K562 (cell line): ENCODE results near the gene SET. TPM values are rescaled to one million over a fixed set of nuclear protein-coding genes. Genes with fewer than 3 reads are reported as not detected.

Source experiments
- ADNP ChIP-seq: fragments of 200-800 bp; sonication (Bioruptor generic); IDR thresholded peaks from 2 replicates; pipeline ENCODE4 v1.6.1; 2016; ENCODE audit warnings: missing genetic modification characterization, missing compliant biosample characterization
- BRF2 ChIP-seq: IDR thresholded peaks from 3 replicates; pipeline ENCODE4 v1.6.1; 2011; ENCODE audit warnings: borderline replicate concordance, mild to moderate bottlenecking; ENCODE audit not compliant: insufficient read length, insufficient read depth
- CBFA2T3 ChIP-seq: fragments of 450-650 bp; IDR thresholded peaks from 2 replicates; pipeline ENCODE4 v1.6.1; 2017
- CHCHD3 ChIP-seq: fragments of 250-450 bp; sonication (Bioruptor Pico); IDR thresholded peaks from 2 replicates; pipeline ENCODE4 v2.1.2; 2022; ENCODE audit warnings: mild to moderate bottlenecking
- CXXC5 ChIP-seq: fragments of 250-450 bp; sonication (Bioruptor Pico); IDR thresholded peaks from 2 replicates; pipeline ENCODE4 v1.8.0; 2022; ENCODE audit warnings: inconsistent platforms, mild to moderate bottlenecking, moderate library complexity
- GABPB2 ChIP-seq: fragments of 250-450 bp; sonication (Bioruptor Pico); conservative IDR thresholded peaks from 2 replicates; pipeline ENCODE4 v1.5.1; 2021; ENCODE audit warnings: mild to moderate bottlenecking
- JUN ChIP-seq, 2 experiments: sonication (generic) in 1 of 2; formaldehyde crosslinking in 1 of 2; IDR thresholded peaks; 2 replicates each; pipeline versions ENCODE4 v1.6.1 to v1.8.0; 2012 to 2022; ENCODE audit warnings: borderline replicate concordance in 2 of 2, mild to moderate bottlenecking in 2 of 2, improper control_type of control experiment in 1 of 2, low read depth in 1 of 2, low read length in 1 of 2, missing genetic modification reagents in 1 of 2
- LARP7 ChIP-seq: fragments of 450-650 bp; IDR thresholded peaks from 2 replicates; pipeline ENCODE4 v1.6.1; 2016
- MCM5 ChIP-seq: fragments of 450-650 bp; IDR thresholded peaks from 2 replicates; pipeline ENCODE4 v1.6.1; 2016; ENCODE audit warnings: low read depth
- MEF2D ChIP-seq: conservative IDR thresholded peaks from 2 replicates; pipeline ENCODE4 v1.6.1; 2016; ENCODE audit warnings: low read depth, missing genetic modification characterization, missing compliant biosample characterization
- POLR3A ChIP-seq: IDR thresholded peaks from 2 replicates; pipeline ENCODE4 v1.6.1; 2011; ENCODE audit warnings: borderline replicate concordance, mild to moderate bottlenecking, moderate library complexity; ENCODE audit not compliant: insufficient read length, insufficient read depth; ENCODE audit errors: extremely low read depth
- RAD51 ChIP-seq: fragments of 450-650 bp; IDR thresholded peaks from 2 replicates; pipeline ENCODE4 v1.7.1; 2016; ENCODE audit warnings: low read depth, mild to moderate bottlenecking, borderline replicate concordance
- SMARCC2 ChIP-seq: fragments of 450-650 bp; IDR thresholded peaks from 2 replicates; pipeline ENCODE4 v1.6.1; 2017; ENCODE audit warnings: antibody characterized with exemption, moderate library complexity, mild to moderate bottlenecking, low read depth
- SRSF7 ChIP-seq: fragments of 200-400 bp; formaldehyde crosslinking; optimal IDR thresholded peaks from 2 replicates; pipeline ENCODE3; 2017; ENCODE audit warnings: mild to moderate bottlenecking, low read depth, low read length
- TCF15 ChIP-seq: fragments of 250-450 bp; sonication (Bioruptor Pico); IDR thresholded peaks from 2 replicates; pipeline ENCODE4 v1.8.0; 2022; ENCODE audit warnings: moderate library complexity, mild to moderate bottlenecking, inconsistent platforms
- TEAD1 ChIP-seq, 2 experiments: fragments of 450-650 bp in 1 of 2; sonication (generic) in 1 of 2; formaldehyde crosslinking; IDR thresholded peaks; 2 replicates each; pipeline versions ENCODE4 v1.4.0 to v1.8.0; 2020 to 2022; ENCODE audit warnings: mild to moderate bottlenecking in 2 of 2, missing genetic modification reagents in 1 of 2
- TRIM28 ChIP-seq: fragments of 450-650 bp; IDR thresholded peaks from 2 replicates; pipeline ENCODE4 v1.6.1; 2017
- ZBTB11 ChIP-seq, 3 experiments: fragments of 200-800 bp in 1 of 3; fragments of 250-450 bp in 1 of 3; fragments of 450-650 bp in 1 of 3; sonication (Bioruptor Pico) in 1 of 3; sonication (Bioruptor generic) in 1 of 3; formaldehyde crosslinking in 1 of 3; IDR thresholded peaks; 2 replicates each; pipeline versions ENCODE4 v1.6.1 to v1.8.0; 2016 to 2022; ENCODE audit warnings: mild to moderate bottlenecking in 2 of 3, missing genetic modification characterization in 2 of 3, missing compliant biosample characterization in 1 of 3, moderate library complexity in 1 of 3
- ZNF175 ChIP-seq: fragments of 200-800 bp; sonication (Bioruptor generic); IDR thresholded peaks from 2 replicates; pipeline ENCODE4 v1.6.1; 2016; ENCODE audit warnings: low read depth, mild to moderate bottlenecking, missing genetic modification characterization, missing compliant biosample characterization
- ZNF436 ChIP-seq: fragments of 250-450, 450-650 bp; sonication (Bioruptor Pico); formaldehyde crosslinking; IDR thresholded peaks from 2 replicates; pipeline ENCODE4 v1.7.0; 2020; ENCODE audit warnings: mild to moderate bottlenecking
- ZNF512 ChIP-seq: IDR thresholded peaks from 2 replicates; pipeline ENCODE4 v1.6.1; 2016; ENCODE audit warnings: missing genetic modification characterization, missing compliant biosample characterization
- ZNF551 ChIP-seq: fragments of 250-450 bp; sonication (Bioruptor Pico); IDR thresholded peaks from 2 replicates; pipeline ENCODE4 v1.5.0; 2021; ENCODE audit warnings: mild to moderate bottlenecking, moderate library complexity
- ZNF785 ChIP-seq: fragments of 250-450 bp; sonication (Bioruptor Pico); IDR thresholded peaks from 2 replicates; pipeline ENCODE4 v1.4.0; 2020; ENCODE audit warnings: mild to moderate bottlenecking
- ZZZ3 ChIP-seq: fragments of 450-650 bp; IDR thresholded peaks from 2 replicates; pipeline ENCODE4 v1.6.1; 2016; ENCODE audit warnings: antibody characterized with exemption, mild to moderate bottlenecking, moderate library complexity
- polyA plus RNA-seq, 8 experiments: library from polyadenylated mRNA; depleted of rRNA in 4 of 8; stranded (reverse) in 5 of 8; unstranded in 3 of 8; fragments of >200 nt; fragmentation: Nextera tagmentation in 2 of 8; fragmentation: Illumina TruSeq in 1 of 8; extraction: Ambion mirVana in 2 of 8; extraction: Trizol in 1 of 8; gene quantifications; 2 replicates each; pipeline versions ENCODE4 v1.2.1 to v1.2.3, GENCODE V29; 2011 to 2014; ENCODE audit warnings: inconsistent platforms in 1 of 8, missing spikeins in 1 of 8
- total RNA-seq, 7 experiments: library from RNA; depleted of rRNA in 6 of 7; stranded (reverse); fragments of >200 nt in 6 of 7; fragmentation: Illumina TruSeq in 2 of 7; extraction: Trizol in 2 of 7; gene quantifications; 2 replicates each; pipeline versions ENCODE4 v1.2.1 to v1.2.3, GENCODE V29; 2011 to 2021; ENCODE audit warnings: low replicate concordance in 1 of 7

Gene SET
- total and polyA plus RNA-seq, 9 of the 15 experiments (the other 6 are each of a cell fraction or from before 2014, with no cell fraction given) = 404 to 1,447 (median 907) TPM

GRCh38 chr9:128733256-128733655, 44.2 kb downstream of the SET start (continued):
- TF ChIP-seq ZZZ3 (no peak; the same call in 1 of the 2 replicates), CXXC5 (CRISPR knock-in tag) (peak; percentile 49; the same call in 1 of the 2 replicates), ZNF512 (tag) (no peak), ZNF785 (no peak), GABPB2 (CRISPR knock-in tag) (no peak), SMARCC2 (no peak), ZBTB11 (CRISPR knock-in tag; IDR thresholded peaks at IDR 0.05) (peak in 2 of 3 experiments; percentile 28 to 82; a peak in 2 of 6 replicates), MCM5 (no peak), CBFA2T3 (no peak), LARP7 (no peak), POLR3A (no peak), TCF15 (no peak), JUN (IDR thresholded peaks at IDR 0.05; ENCODE audit: borderline replicate concordance, low read depth, low read length) (peak; percentile 50; the same call in 1 of the 2 replicates), JUN (CRISPR knock-in tag; IDR thresholded peaks at IDR 0.05; ENCODE audit: borderline replicate concordance) (no peak), SRSF7 (no peak), TRIM28 (no peak), ADNP (tag) (no peak), TEAD1 (CRISPR knock-in tag; IDR thresholded peaks at IDR 0.05) (peak in 1 of 2 experiments; percentile 25; a peak in 1 of 4 replicates), CHCHD3 (no peak), RAD51 (no peak), MEF2D (tag) (0 out of 2 replicates have a peak, but pooled peaks have one; percentile 25), ZNF436 (CRISPR knock-in tag) (no peak), BRF2 (no peak), ZNF175 (CRISPR knock-in tag) (no peak), ZNF551 (CRISPR knock-in tag) (no peak)
